Measurements from ENCODE around the gene LSS. TPM values are rescaled to one million over a fixed set of nuclear protein-coding genes. Genes with fewer than 3 reads are reported as not detected.
"Not testable (repeated sequence)": the region's sequence is repeated elsewhere in the genome, so short reads cannot be mapped to it uniquely, and the experiment has no call there.

The LSS gene
- total and polyA plus RNA-seq, 9 donors: 27.0 to 47.4 (median 35.8) TPM

DNA sequence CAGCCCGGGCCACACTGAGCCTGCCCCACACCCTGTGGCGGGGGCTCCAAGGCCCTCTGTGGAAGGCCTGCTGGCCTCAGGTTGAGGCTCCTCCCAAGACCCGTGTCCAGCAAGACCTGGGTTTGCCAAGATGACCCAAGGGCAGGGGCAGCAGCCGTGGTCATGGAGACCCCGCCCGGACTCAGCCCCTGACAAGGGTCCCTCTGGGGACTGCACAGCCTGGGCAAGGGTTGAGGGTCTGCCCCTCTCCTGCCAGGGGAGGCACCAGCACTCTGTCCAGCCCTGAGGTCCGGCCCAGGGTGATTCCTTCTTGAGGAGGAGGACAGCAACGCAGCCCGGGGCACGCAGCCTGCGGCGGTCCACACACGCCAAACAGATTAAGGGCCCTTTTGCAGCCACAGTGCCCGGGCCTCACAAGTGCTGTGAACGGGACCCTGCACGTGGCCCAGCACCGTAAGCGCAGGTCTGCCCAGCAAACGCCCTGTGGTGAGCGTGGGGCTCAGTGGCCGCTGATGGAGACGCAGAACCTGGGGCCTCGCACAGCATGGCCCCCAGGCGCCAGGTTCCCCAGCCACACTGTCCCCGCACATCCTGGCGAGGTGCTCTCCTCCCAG is 47.7 kb downstream of the LSS start:
- 86% methylated on average over 26 of the region's 26 CpGs for whole genome bisulfite sequencing (ENCODE audit: insufficient coverage)
- DNase-seq: no peak
- no peak overlapping the region for H3K4me3 ChIP-seq (ENCODE audit: low read length)
- peaks cover 14% of the 10 kb centered on the region for H3K4me1 ChIP-seq (ENCODE audit: control insufficient read depth, insufficient read depth, low read length)
- no peak overlapping the region for H3K27ac ChIP-seq (ENCODE audit: low read length)
- H3K9me3 ChIP-seq (replicated peaks; ENCODE audit: control insufficient read depth, low read depth, low read length): peaks cover 5% of the 10 kb centered on the region
- peaks cover 10% of the 10 kb centered on the region for H3K36me3 ChIP-seq (ENCODE audit: control insufficient read depth, insufficient read depth, low read length)
- H3K27me3 ChIP-seq (ENCODE audit: control insufficient read depth, insufficient read depth, low read length): no peaks in the 10 kb centered on the region

DNA sequence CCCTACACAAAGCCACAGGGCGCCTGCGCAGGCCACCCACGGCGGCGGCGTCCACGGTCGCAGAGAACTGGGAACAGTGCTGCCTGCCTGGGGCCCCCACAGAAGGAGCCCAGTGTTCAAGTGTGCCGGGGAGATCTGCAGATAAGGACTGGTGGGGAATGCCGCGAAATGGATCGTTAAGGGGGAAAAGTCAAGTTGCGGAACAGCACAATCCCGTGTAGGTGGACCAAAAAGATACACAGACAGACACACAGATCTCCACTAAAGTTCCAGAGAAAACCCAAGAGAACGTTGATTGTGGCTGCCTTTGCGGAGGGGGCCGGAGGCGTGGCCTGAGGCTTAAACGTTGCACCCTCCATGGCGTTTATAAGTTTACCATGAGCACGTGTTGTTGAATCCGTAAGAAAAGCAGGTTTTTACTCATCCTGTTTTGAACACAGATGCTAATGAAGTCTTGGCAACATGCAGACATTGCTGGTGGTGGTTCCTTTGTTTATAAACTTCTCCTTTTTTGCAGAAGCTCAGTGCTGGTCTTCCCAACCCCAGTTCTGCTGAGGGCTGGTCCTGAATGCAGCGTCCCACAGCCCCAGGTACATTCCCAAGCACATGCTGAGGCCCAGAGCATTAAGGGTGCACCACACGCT is 48.4 kb downstream of the LSS start:
- H3K9me3 ChIP-seq (replicated peaks; ENCODE audit: control insufficient read depth, low read depth, low read length): peaks cover 5% of the 10 kb centered on the region
- no peak overlapping the region for H3K4me3 ChIP-seq (ENCODE audit: low read length)
- peaks cover 10% of the 10 kb centered on the region for H3K36me3 ChIP-seq (ENCODE audit: control insufficient read depth, insufficient read depth, low read length)
- no peak overlapping the region for H3K27ac ChIP-seq (ENCODE audit: low read length)
- 74% methylated on average over 23 of the region's 24 CpGs for WGBS (ENCODE audit: insufficient coverage)
- DNase-seq: no peak
- H3K4me1 ChIP-seq (ENCODE audit: control insufficient read depth, insufficient read depth, low read length): peaks cover 14% of the 10 kb centered on the region
- no peaks in the 10 kb centered on the region for H3K27me3 ChIP-seq (ENCODE audit: control insufficient read depth, insufficient read depth, low read length)

DNA sequence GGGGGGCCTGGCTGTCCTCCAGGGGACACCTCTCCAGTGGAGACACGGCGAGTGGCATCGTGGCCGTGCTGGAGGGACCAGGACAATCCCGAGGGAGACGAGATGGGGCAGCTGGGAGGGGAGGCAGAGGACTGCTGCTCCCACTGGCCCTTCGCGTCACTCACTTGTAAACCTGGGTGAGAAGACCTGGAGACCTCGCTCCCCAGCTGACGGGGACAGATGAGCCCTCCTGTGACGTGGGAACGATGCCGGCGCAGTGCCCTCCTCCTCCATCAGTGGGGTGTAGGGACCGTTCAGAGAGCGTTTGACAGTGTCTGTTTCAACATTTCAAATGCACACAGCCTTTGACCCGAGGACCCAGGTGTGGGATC is 48.9 kb downstream of the LSS start:
- Histone ChIP-seq H3K4me3 (ENCODE audit: low read length) (no peak overlapping the region), H3K9me3 (replicated peaks; ENCODE audit: control insufficient read depth, low read depth, low read length) (peaks cover 8% of the 10 kb centered on the region), H3K27me3 (ENCODE audit: control insufficient read depth, insufficient read depth, low read length) (no peaks in the 10 kb centered on the region), H3K27ac (ENCODE audit: low read length) (no peak overlapping the region), H3K4me1 (ENCODE audit: control insufficient read depth, insufficient read depth, low read length) (peaks cover 11% of the 10 kb centered on the region), H3K36me3 (ENCODE audit: control insufficient read depth, insufficient read depth, low read length) (peaks cover 10% of the 10 kb centered on the region)
- no peak for DNase-seq
- 82% methylated on average over 17 of the region's 17 CpGs for WGBS (ENCODE audit: insufficient coverage)

DNA sequence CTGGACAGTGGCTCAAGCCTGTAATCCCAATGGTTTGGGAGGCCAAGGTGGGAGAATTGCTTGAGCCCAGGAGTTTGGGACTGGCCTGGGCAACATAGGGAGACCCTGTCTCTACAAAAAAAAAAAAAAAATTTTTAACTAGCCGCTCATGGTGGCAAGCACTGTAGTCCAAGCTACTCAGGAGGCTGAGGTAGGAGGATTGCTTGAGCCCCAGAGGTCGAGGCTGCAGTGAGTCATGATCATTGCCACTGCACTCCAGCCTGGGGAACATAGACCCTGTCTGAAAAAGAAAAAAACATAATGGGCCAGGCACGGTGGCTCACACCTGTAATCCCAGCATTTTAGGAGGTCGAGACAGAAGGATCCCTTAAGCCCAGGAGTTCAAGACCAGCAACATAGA is 49.6 kb downstream of the LSS start:
- Histone ChIP-seq H3K4me3 (ENCODE audit: low read length) (no peak overlapping the region), H3K9me3 (replicated peaks; ENCODE audit: control insufficient read depth, low read depth, low read length) (peaks cover 13% of the 10 kb centered on the region), H3K36me3 (ENCODE audit: control insufficient read depth, insufficient read depth, low read length) (peaks cover 10% of the 10 kb centered on the region), H3K4me1 (ENCODE audit: control insufficient read depth, insufficient read depth, low read length) (peaks cover 8% of the 10 kb centered on the region), H3K27ac (ENCODE audit: low read length) (no peak overlapping the region), H3K27me3 (ENCODE audit: control insufficient read depth, insufficient read depth, low read length) (no peaks in the 10 kb centered on the region)
- WGBS (ENCODE audit: insufficient coverage): 92% methylated on average over 2 of the region's 4 CpGs
- no peak for DNase-seq

DNA sequence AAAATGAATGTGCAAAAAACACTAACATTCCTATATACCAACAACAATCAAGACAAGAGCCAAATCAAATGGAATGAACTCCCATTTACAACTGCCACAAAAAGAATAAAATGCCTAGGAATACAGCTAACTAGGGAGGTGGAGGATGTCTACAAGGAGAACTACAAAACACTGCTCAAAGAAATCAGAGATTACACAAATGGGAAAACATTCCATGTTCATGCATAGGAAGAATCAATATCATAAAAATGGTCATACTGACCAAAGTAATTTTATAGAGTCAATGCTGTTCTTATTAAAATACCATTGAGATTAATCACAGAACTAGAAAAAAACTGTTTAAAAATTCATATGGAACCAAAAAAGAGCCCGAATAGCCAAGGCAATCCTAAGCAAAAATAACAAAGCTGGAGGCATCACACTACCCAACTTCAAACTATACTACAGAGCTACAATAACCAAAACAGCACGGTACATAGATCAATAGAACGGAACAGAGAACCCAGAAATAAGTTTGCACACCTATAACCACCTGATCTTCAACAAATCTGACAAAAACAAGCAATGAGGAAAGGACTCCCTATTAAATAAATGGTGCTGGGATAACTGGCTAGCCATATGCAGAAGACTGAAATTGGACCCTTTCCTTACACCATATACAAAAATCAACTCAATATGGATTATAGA is 52.0 kb downstream of the LSS start:
- not testable (repeated sequence) for H3K27me3 ChIP-seq (ENCODE audit: control insufficient read depth, insufficient read depth, low read length); H3K36me3 ChIP-seq (ENCODE audit: control insufficient read depth, insufficient read depth, low read length); DNase-seq; H3K27ac ChIP-seq (ENCODE audit: low read length); H3K4me1 ChIP-seq (ENCODE audit: control insufficient read depth, insufficient read depth, low read length); H3K4me3 ChIP-seq (ENCODE audit: low read length)
- no CpG with 5 or more reads among the region's 3 CpGs for WGBS (ENCODE audit: insufficient coverage)
- peaks cover 13% of the 10 kb centered on the region for H3K9me3 ChIP-seq (replicated peaks; ENCODE audit: control insufficient read depth, low read depth, low read length)

DNA sequence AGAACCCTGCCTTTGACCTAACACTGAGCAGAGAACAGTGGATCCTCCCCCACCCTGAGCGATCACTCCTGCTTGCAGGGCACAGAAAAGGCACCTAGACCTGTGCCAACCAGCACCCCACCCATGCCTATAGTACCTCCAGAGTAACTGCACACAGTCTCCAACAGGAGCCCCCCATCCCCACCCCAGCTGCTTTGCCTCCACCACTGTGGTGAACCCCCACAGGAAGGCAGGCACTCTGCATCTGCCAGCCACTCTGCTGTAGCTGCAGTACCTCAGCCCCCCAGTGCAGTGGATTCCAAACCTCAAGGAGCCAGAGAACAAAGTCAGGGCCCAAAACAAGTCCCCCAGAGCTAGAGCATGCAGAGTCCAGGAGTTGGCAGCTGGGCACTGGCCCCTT is 55.0 kb downstream of the LSS start:
- H3K36me3 ChIP-seq (ENCODE audit: control insufficient read depth, insufficient read depth, low read length): no peaks in the 10 kb centered on the region
- H3K27ac ChIP-seq (ENCODE audit: low read length): no peak overlapping the region
- WGBS (ENCODE audit: insufficient coverage): 100% methylated on average over 1 of the region's 1 CpG
- no peaks in the 10 kb centered on the region for H3K27me3 ChIP-seq (ENCODE audit: control insufficient read depth, insufficient read depth, low read length)
- DNase-seq: no peak
- H3K9me3 ChIP-seq (replicated peaks; ENCODE audit: control insufficient read depth, low read depth, low read length): peaks cover 13% of the 10 kb centered on the region
- no peaks in the 10 kb centered on the region for H3K4me1 ChIP-seq (ENCODE audit: control insufficient read depth, insufficient read depth, low read length)
- no peak overlapping the region for H3K4me3 ChIP-seq (ENCODE audit: low read length)

DNA sequence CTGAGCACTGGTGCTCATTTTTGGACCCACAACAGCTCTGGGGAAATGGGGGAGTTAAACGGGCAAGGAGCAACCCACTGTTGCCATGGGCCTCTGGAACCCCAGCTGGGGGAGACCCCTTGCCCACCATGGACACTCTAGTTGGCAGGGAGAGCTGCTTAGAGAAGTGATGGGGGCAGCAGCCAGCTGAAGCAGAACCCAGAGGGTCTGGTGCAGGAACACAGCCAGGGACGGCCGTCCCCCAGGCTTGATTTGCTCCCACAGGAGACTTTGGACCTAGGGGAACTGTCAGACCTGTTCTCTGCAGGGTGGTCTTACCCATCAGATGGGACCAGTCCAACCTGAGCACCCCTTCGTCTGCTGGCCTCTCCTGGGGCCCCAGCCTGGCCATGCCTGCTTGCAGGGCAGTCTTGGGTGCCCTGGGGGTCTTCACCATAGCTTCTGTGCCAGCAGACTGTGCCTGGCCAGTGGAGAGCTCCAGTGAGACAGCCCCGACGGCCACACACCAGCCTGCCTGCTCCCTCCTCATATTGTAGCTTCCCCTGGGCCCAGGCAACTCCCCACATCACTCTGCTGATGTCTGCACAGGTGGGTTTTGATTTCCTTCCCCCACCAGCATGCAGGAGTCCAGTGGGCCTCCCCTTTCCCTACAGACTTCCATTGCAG is 55.6 kb downstream of the LSS start:
- Histone ChIP-seq H3K9me3 (replicated peaks; ENCODE audit: control insufficient read depth, low read depth, low read length) (peaks cover 13% of the 10 kb centered on the region), H3K27me3 (ENCODE audit: control insufficient read depth, insufficient read depth, low read length) (no peaks in the 10 kb centered on the region)
- whole genome bisulfite sequencing (ENCODE audit: insufficient coverage): 87% methylated on average over 4 of the region's 6 CpGs

DNA sequence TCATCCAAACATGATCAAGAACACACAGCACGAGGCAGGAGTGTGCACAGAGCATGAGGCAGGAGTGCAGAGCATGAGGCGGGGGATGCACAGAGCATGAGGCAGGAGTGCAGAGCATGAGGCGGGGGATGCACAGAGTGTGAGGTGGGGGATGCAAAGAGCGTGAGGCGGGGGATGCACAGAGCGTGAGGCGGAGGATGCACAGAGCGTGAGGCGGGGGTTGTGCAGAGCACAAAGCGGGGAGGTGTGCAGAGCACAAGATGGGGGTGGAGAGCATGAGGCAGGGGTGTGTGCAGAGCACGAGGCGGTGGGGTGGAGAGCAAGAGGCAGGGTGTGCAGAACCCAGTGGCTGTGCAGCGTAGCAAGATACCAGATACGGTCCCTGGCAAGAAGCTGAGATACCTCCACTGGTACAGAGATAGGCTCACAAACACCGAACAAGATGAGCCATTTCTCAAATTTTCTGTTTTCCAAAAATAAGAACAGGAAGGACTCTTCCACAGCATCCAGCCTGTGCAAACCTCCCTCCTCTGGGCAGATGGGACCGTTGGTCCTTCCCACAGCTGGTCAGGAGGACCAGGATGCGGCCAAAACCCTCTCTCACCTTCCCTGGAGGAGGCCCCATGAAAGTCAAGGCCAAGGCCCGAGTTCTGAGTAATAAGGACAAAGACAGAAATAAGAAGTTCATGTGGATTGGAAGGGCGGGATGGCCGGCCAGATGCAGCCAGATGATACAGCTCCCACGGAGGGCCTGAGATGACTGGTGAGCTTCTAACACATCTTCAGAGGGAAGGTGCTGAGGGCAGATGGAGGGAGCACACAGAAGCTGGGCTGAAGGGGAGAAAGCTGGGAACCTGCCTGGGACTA is 56.3 kb downstream of the LSS start:
- no peak for DNase-seq
- WGBS (ENCODE audit: insufficient coverage): 84% methylated on average over 15 of the region's 21 CpGs
- Histone ChIP-seq H3K27me3 (ENCODE audit: control insufficient read depth, insufficient read depth, low read length) (no peaks in the 10 kb centered on the region), H3K4me3 (ENCODE audit: low read length) (no peak overlapping the region), H3K27ac (ENCODE audit: low read length) (no peak overlapping the region), H3K9me3 (replicated peaks; ENCODE audit: control insufficient read depth, low read depth, low read length) (peaks cover 13% of the 10 kb centered on the region), H3K4me1 (ENCODE audit: control insufficient read depth, insufficient read depth, low read length) (no peaks in the 10 kb centered on the region), H3K36me3 (ENCODE audit: control insufficient read depth, insufficient read depth, low read length) (peaks cover 2% of the 10 kb centered on the region)

More for the DNA sequence above, 55.6 kb downstream of the LSS start:
- DNase-seq: no peak
- no peaks in the 10 kb centered on the region for H3K4me1 ChIP-seq (ENCODE audit: control insufficient read depth, insufficient read depth, low read length)
- H3K36me3 ChIP-seq (ENCODE audit: control insufficient read depth, insufficient read depth, low read length): peaks cover 2% of the 10 kb centered on the region
- no peak overlapping the region for H3K4me3 ChIP-seq (ENCODE audit: low read length)
- no peak overlapping the region for H3K27ac ChIP-seq (ENCODE audit: low read length)

DNA sequence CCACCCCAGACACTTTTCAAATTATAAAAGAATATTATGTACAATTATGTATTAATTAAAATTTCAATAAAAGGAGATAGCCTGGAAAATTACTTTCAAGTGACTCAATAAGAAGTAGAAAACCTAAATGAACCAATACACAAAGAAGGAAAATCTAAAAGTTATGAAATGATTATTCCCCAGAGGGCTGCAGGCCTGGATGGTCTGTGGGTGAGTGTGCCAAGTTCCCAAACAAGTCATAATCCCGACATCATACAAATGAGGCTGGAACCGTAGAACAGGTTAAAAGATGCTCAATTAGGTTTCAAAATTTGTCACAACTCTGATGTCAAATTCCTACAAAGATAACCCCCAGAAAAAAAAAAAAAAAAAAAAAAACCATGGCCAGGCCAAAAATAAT is 57.0 kb downstream of the LSS start:
- no CpG with 5 or more reads among the region's 2 CpGs for WGBS (ENCODE audit: insufficient coverage)
- Histone ChIP-seq H3K9me3 (replicated peaks; ENCODE audit: control insufficient read depth, low read depth, low read length) (peaks cover 9% of the 10 kb centered on the region), H3K4me1 (ENCODE audit: control insufficient read depth, insufficient read depth, low read length) (no peaks in the 10 kb centered on the region), H3K27ac (ENCODE audit: low read length) (no peak overlapping the region), H3K27me3 (ENCODE audit: control insufficient read depth, insufficient read depth, low read length) (no peaks in the 10 kb centered on the region), H3K4me3 (ENCODE audit: low read length) (no peak overlapping the region), H3K36me3 (ENCODE audit: control insufficient read depth, insufficient read depth, low read length) (peaks cover 2% of the 10 kb centered on the region)
- no peak for DNase-seq

Data from muscle of leg (tissue), 11 donors.